ENCODE data around the gene EIF4H. TPM values are rescaled to one million over a fixed set of nuclear protein-coding genes. Genes with fewer than 3 reads are reported as not detected.

EIF4H gene
- total RNA-seq, result 100 to 1,000 TPM; 240 to 250 TPM

GRCh38 chr7:74173866-74174605 is at the start of gene EIF4H:
EIF4H (plus strand) TSS chr7:74174356; CDS start chr7:74174384, 28 bp downstream.

Small RNAs within 50 kb of the gene (microRNA-seq; reads per million reads assigned to microRNA genes)
- 175 reads per million, percentile 76 among the genes with 10 or more reads in this experiment for gene MIR590 (ENCODE audit: borderline microRNAs expressed, borderline replicate concordance)

Other genes with a start within 250 kb of the EIF4H start
- 1 to 10 TPM in 1 of 2 experiments, not detected in 1; 1.1 TPM for gene ELN, start 146.2 kb upstream of the EIF4H start, total RNA-seq
- 10 to 100 TPM; 14.8 to 15.9 TPM for gene LIMK1, start 90.6 kb upstream of the EIF4H start, total RNA-seq
- gene LAT2, start 35.6 kb downstream of the EIF4H start, total RNA-seq, result 10 to 100 TPM; 16.5 to 18.5 TPM
- gene RFC2, start 80.0 kb downstream of the EIF4H start, total RNA-seq, result 10 to 100 TPM; 35.4 to 41.0 TPM
- gene CLIP2, start 115.1 kb downstream of the EIF4H start, total RNA-seq, result 1 to 10 TPM; 1.2 to 1.7 TPM